DND-41 (cell line): ENCODE data around the gene ZNF316.

Source experiments
- EZH2 ChIP-seq: IDR thresholded peaks from 3 replicates; pipeline ENCODE4 v1.6.1; 2012; ENCODE audit warnings: borderline replicate concordance, low read depth, mild to moderate bottlenecking, moderate library complexity, low read length, inconsistent platforms; ENCODE audit not compliant: severe bottlenecking
- TF ChIP-seq, protein P1 (sequence below): IDR thresholded peaks from 2 replicates; pipeline ENCODE4 v1.5.1; 2012; ENCODE audit warnings: borderline replicate concordance, low read length, moderate library complexity, mild to moderate bottlenecking; ENCODE audit not compliant: poor library complexity, severe bottlenecking; ENCODE audit errors: extremely low read depth

DNA sequence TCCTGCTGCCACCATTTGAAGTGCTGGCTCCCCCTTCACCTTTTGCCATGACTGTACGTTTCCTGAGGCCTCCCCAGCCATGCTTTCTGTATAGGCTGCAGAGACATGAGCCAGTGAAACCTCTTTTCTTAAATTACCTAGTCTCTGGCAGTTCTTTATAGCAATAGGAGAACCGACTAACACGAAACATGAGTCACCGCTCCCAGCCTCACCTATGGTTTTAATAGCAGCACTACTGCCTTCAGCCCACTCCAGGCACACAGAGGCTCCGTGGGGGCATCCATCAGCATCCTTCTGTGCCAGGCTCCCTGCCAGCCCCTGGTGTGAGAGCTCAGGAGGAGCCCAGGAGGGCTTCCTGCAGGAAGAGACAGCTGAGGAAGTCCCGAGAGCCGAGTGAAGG is 5.5 kb upstream of the ZNF316 start:
- TF ChIP-seq, protein P1, sequence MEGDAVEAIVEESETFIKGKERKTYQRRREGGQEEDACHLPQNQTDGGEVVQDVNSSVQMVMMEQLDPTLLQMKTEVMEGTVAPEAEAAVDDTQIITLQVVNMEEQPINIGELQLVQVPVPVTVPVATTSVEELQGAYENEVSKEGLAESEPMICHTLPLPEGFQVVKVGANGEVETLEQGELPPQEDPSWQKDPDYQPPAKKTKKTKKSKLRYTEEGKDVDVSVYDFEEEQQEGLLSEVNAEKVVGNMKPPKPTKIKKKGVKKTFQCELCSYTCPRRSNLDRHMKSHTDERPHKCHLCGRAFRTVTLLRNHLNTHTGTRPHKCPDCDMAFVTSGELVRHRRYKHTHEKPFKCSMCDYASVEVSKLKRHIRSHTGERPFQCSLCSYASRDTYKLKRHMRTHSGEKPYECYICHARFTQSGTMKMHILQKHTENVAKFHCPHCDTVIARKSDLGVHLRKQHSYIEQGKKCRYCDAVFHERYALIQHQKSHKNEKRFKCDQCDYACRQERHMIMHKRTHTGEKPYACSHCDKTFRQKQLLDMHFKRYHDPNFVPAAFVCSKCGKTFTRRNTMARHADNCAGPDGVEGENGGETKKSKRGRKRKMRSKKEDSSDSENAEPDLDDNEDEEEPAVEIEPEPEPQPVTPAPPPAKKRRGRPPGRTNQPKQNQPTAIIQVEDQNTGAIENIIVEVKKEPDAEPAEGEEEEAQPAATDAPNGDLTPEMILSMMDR: no peak
- TF ChIP-seq EZH2: no peak
